Gastroesophageal sphincter (tissue), 4 donors: ENCODE measurements around the gene APBB1. TPM values are rescaled to one million over a fixed set of nuclear protein-coding genes. Genes with fewer than 3 reads are reported as not detected.
A peak's percentile ranks its signal among the peaks of the same experiment; 100 is the strongest.

Experiments
- ATAC-seq: fragments of 150-250 bp; one replicate; pipeline ENCODE4 v1.9.1; 2016; ENCODE audit warnings: mild to moderate bottlenecking, moderate library complexity
- H3K27ac ChIP-seq, 4 donors: fragments of 200-600 bp; sonication (generic) in 3 of 4; 1 replicate in 3 of 4; 2 replicates in 1 of 4; pipeline ENCODE4 v1.5.1; 2016 to 2019
- H3K27me3 ChIP-seq: fragments of 200-600 bp; sonication (generic); one replicate; pipeline ENCODE4 v1.5.1; 2019
- H3K36me3 ChIP-seq, 2 donors: fragments of 200-600 bp; sonication (generic); one replicate each; pipeline ENCODE4 v1.5.1; 2019; ENCODE audit warnings: control low read depth in 1 of 2
- H3K4me1 ChIP-seq, 3 donors: fragments of 200-600 bp; sonication (generic); 1 replicate in 2 of 3; 2 replicates in 1 of 3; pipeline ENCODE4 v1.5.1; 2016 to 2019; ENCODE audit warnings: control low read depth in 2 of 3
- H3K4me3 ChIP-seq, 2 donors: fragments of 200-600 bp; sonication (generic); one replicate each; pipeline ENCODE4 v1.5.1; 2019; ENCODE audit warnings: mild to moderate bottlenecking in 1 of 2, moderate library complexity in 1 of 2
- H3K9me3 ChIP-seq, 3 donors: fragments of 200-600 bp; sonication (generic); one replicate each; pipeline ENCODE4 v1.5.1; 2017 to 2019; ENCODE audit warnings: control low read depth in 2 of 3
- CTCF ChIP-seq, 4 experiments: fragments of 200-600 bp in 2 of 4; fragments of 450-650 bp in 2 of 4; sonication (generic) in 1 of 4; IDR thresholded peaks; one replicate each; pipeline ENCODE4 v1.5.1; 2017 to 2019; ENCODE audit warnings: antibody characterized with exemption in 4 of 4, mild to moderate bottlenecking in 2 of 4, moderate library complexity in 2 of 4
- EP300 ChIP-seq: sonication (generic); formaldehyde crosslinking; IDR thresholded peaks from one replicate; pipeline ENCODE4 v1.6.1; 2017; ENCODE audit warnings: antibody characterized with exemption, mild to moderate bottlenecking
- POLR2A ChIP-seq, 2 donors: fragments of 450-650 bp; IDR thresholded peaks; one replicate each; pipeline ENCODE4 v1.6.1; 2017; ENCODE audit warnings: antibody characterized with exemption in 2 of 2, mild to moderate bottlenecking in 2 of 2, moderate library complexity in 1 of 2
- POLR2AphosphoS5 ChIP-seq: sonication (generic); formaldehyde crosslinking; IDR thresholded peaks from one replicate; pipeline ENCODE4 v1.6.1; 2017; ENCODE audit warnings: antibody characterized with exemption
- WGBS, 2 donors: methylation state at CpG; one replicate each; pipeline ENCODE4 v1.1.5; 2018; ENCODE audit warnings: low coverage in 1 of 2; 5-methylcytosine and 5-hydroxymethylcytosine counted together
- total RNA-seq, 4 donors: library from RNA; depleted of rRNA; stranded (reverse); fragments of >200 nt; gene quantifications; one replicate each; pipeline ENCODE4 v1.1.0, GENCODE V29; 2016

Gene APBB1
- total RNA-seq, 4 donors from 2014 or later = 55.9 to 149 (median 73.1) TPM

- ATAC-seq = no peak
- Histone ChIP-seq H3K4me3 (no peak overlapping the region), H3K4me1 (peaks cover 0 to 61% (median 11%) of the 10 kb centered on the region in 3 donors), H3K36me3 (peaks cover 0 to 27% of the 10 kb centered on the region in 2 donors), H3K9me3 (no peaks in the 10 kb centered on the region), H3K27me3 (no peaks in the 10 kb centered on the region), H3K27ac (peak overlapping the region in 2 of 4 donors; percentile 19 to 24)
- WGBS, 2 donors = 63 to 76% methylated on average over 8 to 9 of the region's 12 CpGs
- no peak for TF ChIP-seq POLR2A (IDR thresholded peaks at IDR 0.05)
- TF ChIP-seq CTCF (IDR thresholded peaks at IDR 0.05) = no peak
- TF ChIP-seq POLR2AphosphoS5 = no peak
Measured at GRCh38 chr11:6413791-6414201, 5.1 kb downstream of the APBB1 start.

GRCh38 chr11:6411594-6412031 lies 7.3 kb downstream of the APBB1 start:
- no peak for ATAC-seq
- WGBS, 2 donors = 81% methylated on average over 8 of the region's 10 CpGs; no CpG with 5 or more reads in 1 of the 2 donors
- TF ChIP-seq CTCF (IDR thresholded peaks at IDR 0.05) (no peak), POLR2AphosphoS5 (no peak)
- no peaks in the 10 kb centered on the region for H3K9me3 ChIP-seq
- no peak overlapping the region for H3K4me3 ChIP-seq
- peaks cover 0 to 45% of the 10 kb centered on the region in 2 donors for H3K36me3 ChIP-seq
- no peaks in the 10 kb centered on the region for H3K27me3 ChIP-seq
- no peak overlapping the region for H3K27ac ChIP-seq
- H3K4me1 ChIP-seq = peaks cover 0 to 49% (median 5%) of the 10 kb centered on the region in 3 donors

- WGBS, 2 donors = 100% methylated on average over 2 to 7 of the region's 23 CpGs
- no peaks in the 10 kb centered on the region for H3K27me3 ChIP-seq
- H3K36me3 ChIP-seq = peaks cover 0 to 46% of the 10 kb centered on the region in 2 donors
- no peak for ATAC-seq
- TF ChIP-seq EP300 (no peak), POLR2A (IDR thresholded peaks at IDR 0.05) (no peak), POLR2AphosphoS5 (no peak), CTCF (IDR thresholded peaks at IDR 0.05) (no peak)
- no peaks in the 10 kb centered on the region for H3K9me3 ChIP-seq
- H3K4me3 ChIP-seq = no peak overlapping the region
- no peak overlapping the region for H3K27ac ChIP-seq
- peaks cover 0 to 49% (median 5%) of the 10 kb centered on the region in 3 donors for H3K4me1 ChIP-seq
Measured at GRCh38 chr11:6410695-6411430, 8.0 kb downstream of the APBB1 start.

- no peaks in the 10 kb centered on the region for H3K27me3 ChIP-seq
- no peak overlapping the region for H3K27ac ChIP-seq
- peaks cover 0 to 31% (median 8%) of the 10 kb centered on the region in 3 donors for H3K4me1 ChIP-seq
- ATAC-seq = no peak
- no peak overlapping the region for H3K4me3 ChIP-seq
- WGBS, 2 donors = 27 to 36% methylated on average over 2 of the region's 2 CpGs
- peaks cover 0 to 71% of the 10 kb centered on the region in 2 donors for H3K36me3 ChIP-seq
- no peak for TF ChIP-seq POLR2AphosphoS5
- TF ChIP-seq CTCF (IDR thresholded peaks at IDR 0.05) = no peak
- TF ChIP-seq EP300 = no peak
- no peak for TF ChIP-seq POLR2A (IDR thresholded peaks at IDR 0.05)
- no peaks in the 10 kb centered on the region for H3K9me3 ChIP-seq
Measured at GRCh38 chr11:6406370-6406769, 12.5 kb downstream of the APBB1 start.

- 87 to 92% methylated on average over 6 of the region's 6 CpGs for WGBS, 2 donors
- Histone ChIP-seq H3K4me1 (peaks cover 0 to 31% (median 8%) of the 10 kb centered on the region in 3 donors), H3K27me3 (no peaks in the 10 kb centered on the region), H3K36me3 (peaks cover 0 to 71% of the 10 kb centered on the region in 2 donors), H3K4me3 (no peak overlapping the region), H3K9me3 (no peaks in the 10 kb centered on the region), H3K27ac (no peak overlapping the region)
- no peak for TF ChIP-seq POLR2A (IDR thresholded peaks at IDR 0.05)
- TF ChIP-seq CTCF (IDR thresholded peaks at IDR 0.05) = no peak
- TF ChIP-seq EP300 = no peak
- no peak for TF ChIP-seq POLR2AphosphoS5
- ATAC-seq = no peak
Measured at GRCh38 chr11:6405846-6406245, 13.0 kb downstream of the APBB1 start.
